Measurements from ENCODE around the gene USP10. TPM values are rescaled to one million over a fixed set of nuclear protein-coding genes. Genes with fewer than 3 reads are reported as not detected.

The USP10 gene
- total RNA-seq, 1 donor from 2014 or later, result 147 TPM

- H3K27me3 Mint-ChIP-seq, result no peaks in the 10 kb centered on the region
- TF ChIP-seq CTCF (IDR thresholded peaks at IDR 0.05), result no peak
- H3K36me3 Mint-ChIP-seq (ENCODE audit: low read depth), result peaks cover 84% of the 10 kb centered on the region
- H3K4me1 Mint-ChIP-seq, result peaks cover 47% of the 10 kb centered on the region
- H3K27ac Mint-ChIP-seq, result no peak overlapping the region
- intact Hi-C loops (cut with micrococcal nuclease), result no loop called here
- H3K9me3 Mint-ChIP-seq, result no peaks in the 10 kb centered on the region
- ChIA-PET CTCF (interaction anchor here (4.5 kb wide), 1 partner anchor 12 kb away, joined by 33 read pairs; no protein-coding TSS in a partner anchor), POLR2A (no interaction called here)
- DNase-seq (no peak), ATAC-seq (ENCODE audit: low read depth) (no peak)
- H3K4me3 Mint-ChIP-seq, result no peak overlapping the region
These were observed 38.8 kb upstream of the USP10 start for GRCh38 chr16:84660973-84661372.

- TF ChIP-seq CTCF (IDR thresholded peaks at IDR 0.05), result no peak
- Mint-ChIP-seq H3K4me3 (no peak overlapping the region), H3K36me3 (ENCODE audit: low read depth) (peaks cover 88% of the 10 kb centered on the region), H3K27ac (no peak overlapping the region), H3K9me3 (no peaks in the 10 kb centered on the region), H3K4me1 (peaks cover 42% of the 10 kb centered on the region), H3K27me3 (no peaks in the 10 kb centered on the region)
- ChIA-PET POLR2A (no interaction called here), CTCF (interaction anchor here (1.2 to 4.5 kb wide), 2 partner anchors 11 to 72 kb away, joined by 3 to 33 read pairs; no protein-coding TSS in a partner anchor)
- DNase-seq, result no peak
- no peak for ATAC-seq (ENCODE audit: low read depth)
- intact Hi-C loops (cut with micrococcal nuclease), result no loop called here
These were observed 38.3 kb upstream of the USP10 start for GRCh38 chr16:84661418-84662060.

GRCh38 chr16:84662471-84662870 is 37.3 kb upstream of the USP10 start:
- intact Hi-C loops (cut with micrococcal nuclease), result no loop called here
- no peak overlapping the region for H3K27ac Mint-ChIP-seq
- ChIA-PET CTCF (interaction anchor here (1.2 to 4.5 kb wide), 2 partner anchors 10 to 71 kb away, joined by 3 to 33 read pairs; no protein-coding TSS in a partner anchor), POLR2A (interaction anchor here (0.7 to 1.1 kb wide), 3 partner anchors 21 to 65 kb away, joined by 3 to 4 read pairs (median 3); no protein-coding TSS in a partner anchor)
- no peaks in the 10 kb centered on the region for H3K9me3 Mint-ChIP-seq
- no peak for ATAC-seq (ENCODE audit: low read depth)
- no peak for DNase-seq
- peaks cover 85% of the 10 kb centered on the region for H3K36me3 Mint-ChIP-seq (ENCODE audit: low read depth)
- no peaks in the 10 kb centered on the region for H3K27me3 Mint-ChIP-seq
- H3K4me1 Mint-ChIP-seq, result peaks cover 36% of the 10 kb centered on the region
- TF ChIP-seq CTCF (IDR thresholded peaks at IDR 0.05), result no peak
- H3K4me3 Mint-ChIP-seq, result no peak overlapping the region

- H3K27ac Mint-ChIP-seq, result peak overlapping the region; percentile 47
- ATAC-seq (ENCODE audit: low read depth) (peak; percentile 87), DNase-seq (no peak)
- peaks cover 85% of the 10 kb centered on the region for H3K36me3 Mint-ChIP-seq (ENCODE audit: low read depth)
- intact Hi-C loops (cut with micrococcal nuclease), result no loop called here
- no peaks in the 10 kb centered on the region for H3K27me3 Mint-ChIP-seq
- H3K4me1 Mint-ChIP-seq, result peaks cover 32% of the 10 kb centered on the region
- peak overlapping the region; percentile 54 for H3K4me3 Mint-ChIP-seq
- no peaks in the 10 kb centered on the region for H3K9me3 Mint-ChIP-seq
- TF ChIP-seq CTCF (IDR thresholded peaks at IDR 0.05), result no peak
- POLR2A ChIA-PET, result interaction anchor here (1.1 to 2.4 kb wide), 4 partner anchors 13 to 37 kb away, joined by 3 to 9 read pairs (median 4); partner anchors contain the start of gene KLHL36
- CTCF ChIA-PET, result interaction anchor here (0.9 to 4.5 kb wide), 3 partner anchors 9 to 157 kb away, joined by 3 to 33 read pairs (median 19); no protein-coding TSS in a partner anchor
These were observed 36.2 kb upstream of the USP10 start for GRCh38 chr16:84663433-84664101.

- CTCF ChIA-PET, result interaction anchor here (1.3 to 3.4 kb wide), 2 partner anchors 28 to 61 kb away, joined by 3 to 19 read pairs; no protein-coding TSS in a partner anchor
These were observed 34.4 kb upstream of the USP10 start for GRCh38 chr16:84665359-84665758.

More at GRCh38 chr16:84665359-84665758, 34.4 kb upstream of the USP10 start:
- Mint-ChIP-seq H3K27ac (no peak overlapping the region), H3K4me3 (no peak overlapping the region), H3K27me3 (no peaks in the 10 kb centered on the region), H3K9me3 (no peaks in the 10 kb centered on the region), H3K36me3 (ENCODE audit: low read depth) (peaks cover 69% of the 10 kb centered on the region), H3K4me1 (peaks cover 32% of the 10 kb centered on the region)
- no peak for TF ChIP-seq CTCF (IDR thresholded peaks at IDR 0.05)
- intact Hi-C loops (cut with micrococcal nuclease), result no loop called here
- POLR2A ChIA-PET, result interaction anchor here (0.8 kb wide), 1 partner anchor 17 kb away, joined by 4 read pairs; the partner anchor contains the start of gene KLHL36
- DNase-seq (no peak), ATAC-seq (ENCODE audit: low read depth) (no peak)
